Measurements from ENCODE around the gene TMPRSS12.

DNA sequence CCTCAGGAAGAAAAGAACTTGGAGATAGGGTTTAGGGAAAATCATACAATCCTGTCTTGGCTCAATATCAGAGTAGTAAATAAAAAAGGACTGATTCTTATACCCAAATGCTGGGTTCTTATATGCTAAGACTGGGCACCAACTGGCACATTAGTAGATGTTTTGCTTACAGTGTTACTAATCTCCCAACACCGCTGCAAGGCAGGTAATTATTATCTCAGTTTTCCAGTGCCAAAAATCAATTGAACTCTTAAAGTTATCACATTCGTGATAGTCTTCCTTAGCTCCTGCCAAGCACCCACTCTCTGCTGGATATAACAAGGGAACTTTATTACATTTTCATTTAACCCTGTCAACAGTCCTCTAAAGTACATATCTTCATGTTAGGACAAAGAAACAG, 84.6 kb downstream of the TMPRSS12 start:
- TF ChIP-seq POLR2A (IDR thresholded peaks at IDR 0.05): no peak
- TF ChIP-seq, protein P1, sequence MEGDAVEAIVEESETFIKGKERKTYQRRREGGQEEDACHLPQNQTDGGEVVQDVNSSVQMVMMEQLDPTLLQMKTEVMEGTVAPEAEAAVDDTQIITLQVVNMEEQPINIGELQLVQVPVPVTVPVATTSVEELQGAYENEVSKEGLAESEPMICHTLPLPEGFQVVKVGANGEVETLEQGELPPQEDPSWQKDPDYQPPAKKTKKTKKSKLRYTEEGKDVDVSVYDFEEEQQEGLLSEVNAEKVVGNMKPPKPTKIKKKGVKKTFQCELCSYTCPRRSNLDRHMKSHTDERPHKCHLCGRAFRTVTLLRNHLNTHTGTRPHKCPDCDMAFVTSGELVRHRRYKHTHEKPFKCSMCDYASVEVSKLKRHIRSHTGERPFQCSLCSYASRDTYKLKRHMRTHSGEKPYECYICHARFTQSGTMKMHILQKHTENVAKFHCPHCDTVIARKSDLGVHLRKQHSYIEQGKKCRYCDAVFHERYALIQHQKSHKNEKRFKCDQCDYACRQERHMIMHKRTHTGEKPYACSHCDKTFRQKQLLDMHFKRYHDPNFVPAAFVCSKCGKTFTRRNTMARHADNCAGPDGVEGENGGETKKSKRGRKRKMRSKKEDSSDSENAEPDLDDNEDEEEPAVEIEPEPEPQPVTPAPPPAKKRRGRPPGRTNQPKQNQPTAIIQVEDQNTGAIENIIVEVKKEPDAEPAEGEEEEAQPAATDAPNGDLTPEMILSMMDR (IDR thresholded peaks at IDR 0.05): no peak
